Lower leg skin (tissue), 4 donors: ENCODE data around the gene NKD1. TPM values are rescaled to one million over a fixed set of nuclear protein-coding genes. Genes with fewer than 3 reads are reported as not detected.

Experiments
- DNase-seq, 2 donors: peaks; one replicate each; pipeline ENCODE4 v3.0.0-alpha.2; 2019; ENCODE audit warnings: low spot score in 2 of 2
- H3K4me3 ChIP-seq: fragments of 200-600 bp; sonication (generic); 2 replicates; pipeline ENCODE4 v1.5.1; 2017; ENCODE audit warnings: mild to moderate bottlenecking, low read depth; ENCODE audit not compliant: poor library complexity, severe bottlenecking
- POLR2A ChIP-seq, 2 donors: fragments of 450-650 bp; IDR thresholded peaks; one replicate each; pipeline ENCODE4 v1.6.1; 2016 to 2017; ENCODE audit warnings: antibody characterized with exemption in 2 of 2, mild to moderate bottlenecking in 1 of 2, moderate library complexity in 1 of 2
- WGBS, 2 donors: methylation state at CpG; one replicate each; pipeline ENCODE4 v1.1.5; 2018; 5-methylcytosine and 5-hydroxymethylcytosine counted together
- intact Hi-C: fragments of 100-400 bp; cut with DNase I; formaldehyde crosslinking; loops from one replicate; pipeline ENCODE4 v1.15.0; 2023; ENCODE audit warnings: low total_unique reads
- total RNA-seq, 4 donors: library from RNA; depleted of rRNA; stranded (reverse); fragments of >200 nt; gene quantifications; one replicate each; pipeline ENCODE4 v1.1.0, GENCODE V29; 2016
- TF ChIP-seq, protein P1 (sequence below), 3 donors: fragments of 450-650 bp; IDR thresholded peaks; one replicate each; pipeline ENCODE4 v1.5.1; 2016; ENCODE audit warnings: antibody characterized with exemption in 3 of 3, mild to moderate bottlenecking in 3 of 3, moderate library complexity in 2 of 3

Gene NKD1
- total RNA-seq, 4 donors from 2014 or later: 5.1 to 15.2 (median 7.2) TPM

DNA sequence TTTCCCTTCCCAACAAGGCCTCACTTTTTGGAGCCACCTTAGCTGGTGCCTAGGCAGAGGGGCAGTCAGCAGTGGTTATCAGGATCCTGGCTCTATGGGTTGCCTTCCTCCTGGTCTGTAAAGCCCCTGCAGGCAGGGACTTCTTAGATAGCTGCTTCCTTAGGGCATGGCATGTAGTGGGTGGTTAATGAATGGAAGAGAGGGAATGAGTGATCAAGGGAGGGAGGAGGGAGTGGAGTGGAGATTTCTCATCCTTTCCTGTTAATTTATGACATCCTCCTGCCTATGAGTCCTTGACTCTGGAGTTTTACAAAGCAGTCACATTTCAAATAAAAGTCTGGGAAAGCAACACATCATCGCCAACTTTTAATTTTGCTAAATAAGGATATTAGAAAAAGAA is 92.2 kb downstream of the NKD1 start:
- no peak for DNase-seq
- TF ChIP-seq, protein P1, sequence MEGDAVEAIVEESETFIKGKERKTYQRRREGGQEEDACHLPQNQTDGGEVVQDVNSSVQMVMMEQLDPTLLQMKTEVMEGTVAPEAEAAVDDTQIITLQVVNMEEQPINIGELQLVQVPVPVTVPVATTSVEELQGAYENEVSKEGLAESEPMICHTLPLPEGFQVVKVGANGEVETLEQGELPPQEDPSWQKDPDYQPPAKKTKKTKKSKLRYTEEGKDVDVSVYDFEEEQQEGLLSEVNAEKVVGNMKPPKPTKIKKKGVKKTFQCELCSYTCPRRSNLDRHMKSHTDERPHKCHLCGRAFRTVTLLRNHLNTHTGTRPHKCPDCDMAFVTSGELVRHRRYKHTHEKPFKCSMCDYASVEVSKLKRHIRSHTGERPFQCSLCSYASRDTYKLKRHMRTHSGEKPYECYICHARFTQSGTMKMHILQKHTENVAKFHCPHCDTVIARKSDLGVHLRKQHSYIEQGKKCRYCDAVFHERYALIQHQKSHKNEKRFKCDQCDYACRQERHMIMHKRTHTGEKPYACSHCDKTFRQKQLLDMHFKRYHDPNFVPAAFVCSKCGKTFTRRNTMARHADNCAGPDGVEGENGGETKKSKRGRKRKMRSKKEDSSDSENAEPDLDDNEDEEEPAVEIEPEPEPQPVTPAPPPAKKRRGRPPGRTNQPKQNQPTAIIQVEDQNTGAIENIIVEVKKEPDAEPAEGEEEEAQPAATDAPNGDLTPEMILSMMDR (IDR thresholded peaks at IDR 0.05): no peak
- TF ChIP-seq POLR2A (IDR thresholded peaks at IDR 0.05): no peak
- 92% methylated on average over 1 of the region's 1 CpG for WGBS, 2 donors
- intact Hi-C loops: no loop called here
- no peak overlapping the region for H3K4me3 ChIP-seq

DNA sequence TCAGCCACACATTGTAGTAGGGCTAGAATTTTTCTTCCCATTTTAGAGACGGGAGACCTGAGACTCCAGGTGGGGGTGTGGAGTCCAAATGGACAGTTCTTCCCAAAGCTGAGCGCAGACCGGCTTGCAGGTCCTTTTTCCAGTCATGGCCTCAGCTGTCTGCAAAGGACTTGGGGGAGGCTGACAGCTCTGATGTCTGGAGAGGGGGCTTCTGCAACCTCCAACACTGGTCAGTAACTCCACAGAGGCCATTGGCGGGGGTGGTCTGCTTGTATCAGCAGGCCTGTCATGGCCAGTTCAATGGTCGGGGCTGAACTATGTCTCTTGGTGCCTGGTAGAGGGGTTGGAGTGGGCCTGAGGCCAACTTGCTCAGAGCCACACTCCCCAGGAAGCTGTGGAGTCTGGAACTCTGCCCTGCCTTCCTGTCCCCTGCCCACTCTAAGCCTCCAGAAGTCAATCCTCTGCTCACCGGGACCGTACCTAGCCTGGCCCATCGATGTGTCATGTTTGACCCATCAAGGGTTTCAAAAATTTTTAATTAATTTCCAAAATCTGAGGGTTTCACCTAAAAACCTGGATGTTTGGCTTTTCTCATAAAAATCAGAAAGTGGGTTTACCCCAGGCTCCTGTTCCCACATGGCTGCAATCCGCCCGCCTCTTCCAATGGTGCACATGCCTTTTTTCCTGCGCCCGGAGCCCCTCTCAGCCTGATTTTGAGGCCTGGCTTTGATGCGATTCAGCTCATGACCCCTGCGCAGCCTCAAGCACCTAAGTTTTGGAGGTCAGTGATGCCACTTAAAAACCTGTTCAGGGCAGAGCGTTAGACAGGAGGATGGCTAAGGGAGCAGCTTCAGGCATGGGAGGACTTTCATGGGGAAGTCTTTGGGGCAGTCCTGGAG is 93.0 kb downstream of the NKD1 start:
- H3K4me3 ChIP-seq: no peak overlapping the region
- no peak for DNase-seq
- 86 to 87% methylated on average over 14 to 15 of the region's 15 CpGs for WGBS, 2 donors
- no peak for TF ChIP-seq POLR2A (IDR thresholded peaks at IDR 0.05)
- TF ChIP-seq, protein P1 (IDR thresholded peaks at IDR 0.05): no peak
- intact Hi-C loops: no loop called here

DNA sequence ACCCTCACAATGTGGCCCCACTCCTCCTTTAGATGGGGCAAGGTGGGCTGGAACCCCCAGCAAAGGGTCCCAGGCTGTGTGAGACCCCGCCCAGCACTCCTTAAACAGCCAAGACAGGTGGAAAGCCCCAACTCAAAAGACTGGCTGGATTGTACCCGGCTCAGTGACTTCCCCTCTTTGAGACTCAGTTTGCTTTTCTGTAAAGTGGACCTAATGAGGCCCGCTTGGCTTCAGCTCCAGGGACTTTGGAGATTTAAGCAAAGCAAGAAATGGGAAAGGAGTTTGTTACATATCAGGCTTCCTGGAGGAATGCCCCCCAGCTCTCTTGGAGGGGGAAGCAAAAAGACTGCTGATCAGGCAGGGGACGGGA is 93.6 kb downstream of the NKD1 start:
- intact Hi-C loops: no loop called here
- WGBS, 2 donors: 92 to 100% methylated on average over 4 of the region's 4 CpGs
- DNase-seq: no peak
- TF ChIP-seq, protein P1 (IDR thresholded peaks at IDR 0.05): no peak
- TF ChIP-seq POLR2A (IDR thresholded peaks at IDR 0.05): no peak
- no peak overlapping the region for H3K4me3 ChIP-seq

DNA sequence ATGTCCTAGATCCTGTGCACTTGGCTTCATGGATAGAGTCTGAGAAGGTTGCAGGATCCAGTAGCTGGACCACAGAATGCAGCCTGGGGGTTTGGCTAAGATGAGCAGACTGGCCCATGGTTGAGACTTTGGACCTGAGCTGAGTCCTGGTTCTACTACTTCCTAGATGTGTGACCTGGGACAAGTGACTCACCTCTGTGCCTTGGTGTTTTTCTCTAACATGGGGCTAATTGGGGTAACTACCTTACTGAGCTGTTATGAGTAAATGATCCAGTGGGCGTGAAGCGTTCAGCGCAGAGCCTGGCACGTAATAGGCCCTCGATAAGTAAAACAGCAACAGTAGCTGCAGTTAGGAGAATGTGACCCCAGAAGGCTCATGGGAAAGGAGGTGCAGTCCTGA is 94.2 kb downstream of the NKD1 start:
- WGBS, 2 donors: 88 to 91% methylated on average over 5 of the region's 5 CpGs
- DNase-seq: no peak
- intact Hi-C loops: no loop called here
- no peak overlapping the region for H3K4me3 ChIP-seq
- no peak for TF ChIP-seq POLR2A (IDR thresholded peaks at IDR 0.05)
- TF ChIP-seq, protein P1 (IDR thresholded peaks at IDR 0.05): no peak

DNA sequence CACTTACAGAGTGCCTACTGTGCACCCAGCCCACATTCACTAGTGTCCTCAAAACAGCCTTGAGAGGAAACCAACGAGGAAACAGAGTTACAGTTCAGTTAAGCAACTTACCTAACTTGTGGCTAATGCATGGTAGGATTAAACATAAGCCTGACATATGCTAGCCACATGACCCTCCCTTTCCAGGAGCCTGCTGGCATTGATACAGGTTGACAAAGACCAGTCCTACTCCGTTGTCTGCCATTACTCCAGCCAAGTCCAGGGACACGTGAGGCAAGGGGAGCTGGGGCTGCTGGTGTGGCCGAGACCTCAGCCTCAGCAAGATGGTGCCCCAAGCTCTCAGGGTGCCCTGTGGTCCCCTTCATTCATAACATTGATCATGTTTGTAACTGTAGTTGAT is 95.0 kb downstream of the NKD1 start:
- WGBS, 2 donors: 74 to 78% methylated on average over 4 of the region's 4 CpGs
- intact Hi-C loops: no loop called here

More for the DNA sequence above, 95.0 kb downstream of the NKD1 start:
- no peak for DNase-seq
- no peak overlapping the region for H3K4me3 ChIP-seq
- TF ChIP-seq, protein P1 (IDR thresholded peaks at IDR 0.05): no peak
- TF ChIP-seq POLR2A (IDR thresholded peaks at IDR 0.05): no peak
